ENCODE measurements around the gene UNCX.
"Not testable (repeated sequence)": the region's sequence is repeated elsewhere in the genome, so short reads cannot be mapped to it uniquely, and the experiment has no call there.

UNCX gene

GRCh38 chr7:1259621-1260243, 27.1 kb downstream of the UNCX start:
- DNase-seq = no peak

- no peak for DNase-seq
Observed at GRCh38 chr7:1260244-1260635, 27.6 kb downstream of the UNCX start.

- DNase-seq = not testable (repeated sequence)
Observed at GRCh38 chr7:1261036-1261435, 28.4 kb downstream of the UNCX start.

- no peak for DNase-seq
Observed at GRCh38 chr7:1262441-1262840, 29.8 kb downstream of the UNCX start.

GRCh38 chr7:1263391-1263951, 30.8 kb downstream of the UNCX start:
- no peak for DNase-seq

GRCh38 chr7:1264345-1265280, 31.9 kb downstream of the UNCX start:
- DNase-seq = no peak

- no peak for DNase-seq
Observed at GRCh38 chr7:1267016-1267900, 34.6 kb downstream of the UNCX start.

- DNase-seq = no peak
Observed at GRCh38 chr7:1268076-1268815, 35.6 kb downstream of the UNCX start.

GRCh38 chr7:1268866-1269265, 36.2 kb downstream of the UNCX start:
- no peak for DNase-seq

- DNase-seq = no peak
Observed at GRCh38 chr7:1269336-1269890, 36.7 kb downstream of the UNCX start.

- no peak for DNase-seq
Observed at GRCh38 chr7:1270181-1270580, 37.5 kb downstream of the UNCX start.

- no peak for DNase-seq
Observed at GRCh38 chr7:1271046-1271445, 38.4 kb downstream of the UNCX start.

- DNase-seq = no peak
Observed at GRCh38 chr7:1271656-1272055, 39.0 kb downstream of the UNCX start.

GRCh38 chr7:1272136-1272535, 39.5 kb downstream of the UNCX start:
- not testable (repeated sequence) for DNase-seq

- DNase-seq = no peak
Observed at GRCh38 chr7:1274121-1274875, 41.6 kb downstream of the UNCX start.

GRCh38 chr7:1274876-1275375, 42.3 kb downstream of the UNCX start:
- DNase-seq = no peak

- no peak for DNase-seq
Observed at GRCh38 chr7:1275451-1276381, 43.0 kb downstream of the UNCX start.

- DNase-seq = no peak
Observed at GRCh38 chr7:1276626-1277175, 44.0 kb downstream of the UNCX start.

- no peak for DNase-seq
Observed at GRCh38 chr7:1278543-1278942, 45.9 kb downstream of the UNCX start.
